GM19025 (cell line): ENCODE results near the gene NFIA.

ENCODE experiments used
- ATAC-seq: cut with Tn5 transposase; IDR thresholded peaks from one replicate; pipeline ENCODE4 v1.9.1; 2021; ENCODE audit warnings: mild to moderate bottlenecking, low read depth, moderate library complexity; ENCODE audit not compliant: unreplicated experiment

The NFIA gene

DNA sequence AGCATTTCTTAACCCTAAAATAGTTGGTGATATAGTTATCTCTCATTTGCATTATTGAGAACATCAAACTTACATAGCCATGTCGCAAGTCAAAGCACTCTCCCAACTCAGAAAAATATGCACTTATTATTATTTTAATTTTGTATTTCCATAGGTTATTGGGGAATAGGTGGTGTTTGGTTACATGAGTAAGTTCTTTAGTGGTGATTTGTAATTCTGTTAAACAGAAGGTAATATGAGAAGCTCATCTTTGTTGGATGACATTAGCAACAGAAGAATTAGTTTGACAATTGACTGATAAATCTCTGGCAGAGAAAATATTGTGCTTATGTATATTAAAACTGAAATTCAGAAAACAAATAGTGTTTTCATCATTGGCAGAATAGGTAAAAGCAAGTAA is 154.8 kb downstream of the NFIA start:
- no peak for ATAC-seq

DNA sequence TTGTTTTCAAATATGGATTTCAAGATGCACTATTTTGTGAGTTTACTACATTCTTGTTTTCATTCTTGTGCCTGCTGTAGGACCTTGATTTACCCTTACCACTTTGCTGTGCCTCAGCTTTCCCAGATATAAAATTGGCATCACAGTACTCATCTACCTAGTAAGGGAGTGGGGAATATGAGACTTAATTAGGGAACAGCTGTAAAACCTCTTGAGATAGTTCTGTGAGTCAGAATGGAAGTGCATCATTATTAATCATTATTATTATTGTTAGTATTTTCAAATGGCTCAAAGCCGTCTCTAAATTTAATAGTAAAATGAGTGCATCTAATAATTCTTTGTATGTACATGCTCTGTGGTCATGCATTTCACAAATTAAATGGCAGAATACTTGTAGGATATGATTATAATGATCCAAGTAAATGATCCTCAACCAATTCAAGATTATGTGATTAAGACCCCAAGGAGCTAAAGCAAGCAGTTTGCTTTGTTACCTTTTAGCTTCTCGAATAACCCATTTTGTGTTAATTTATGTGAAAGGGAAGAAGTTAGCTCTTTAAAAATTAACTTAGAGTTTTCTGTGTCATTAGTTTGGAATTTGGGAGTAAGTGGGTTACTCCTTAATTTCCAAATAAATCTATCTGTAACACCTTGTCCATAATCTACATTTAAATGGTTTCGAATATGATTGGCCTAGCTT is 155.4 kb downstream of the NFIA start:
- no peak for ATAC-seq

- no peak for ATAC-seq
These were observed 156.0 kb downstream of the NFIA start for GRCh38 chr1:61238359-61238665.

DNA sequence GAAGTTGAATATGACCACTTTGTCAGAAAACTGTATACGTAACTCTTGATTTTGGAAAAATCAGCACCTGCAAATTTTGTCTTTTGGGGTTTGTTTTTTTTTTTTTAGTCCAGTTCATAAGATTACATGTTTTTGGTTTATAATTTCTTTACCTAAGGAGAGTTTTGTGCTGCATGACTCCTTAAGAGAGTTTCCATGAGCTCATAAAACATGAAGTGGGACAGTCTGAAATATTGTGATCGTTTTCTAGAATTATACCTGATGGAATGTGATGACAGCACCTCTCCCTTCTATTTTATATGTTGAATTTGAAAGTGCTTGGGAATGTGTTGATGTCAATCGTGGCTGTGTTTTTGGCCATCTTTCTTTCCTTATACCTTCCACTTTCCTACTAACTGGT is 158.5 kb downstream of the NFIA start:
- no peak for ATAC-seq

GRCh38 chr1:61241411-61241838 is 159.1 kb downstream of the NFIA start:
- ATAC-seq, result no peak

- ATAC-seq, result no peak
These were observed 159.6 kb downstream of the NFIA start for GRCh38 chr1:61241973-61242381.

DNA sequence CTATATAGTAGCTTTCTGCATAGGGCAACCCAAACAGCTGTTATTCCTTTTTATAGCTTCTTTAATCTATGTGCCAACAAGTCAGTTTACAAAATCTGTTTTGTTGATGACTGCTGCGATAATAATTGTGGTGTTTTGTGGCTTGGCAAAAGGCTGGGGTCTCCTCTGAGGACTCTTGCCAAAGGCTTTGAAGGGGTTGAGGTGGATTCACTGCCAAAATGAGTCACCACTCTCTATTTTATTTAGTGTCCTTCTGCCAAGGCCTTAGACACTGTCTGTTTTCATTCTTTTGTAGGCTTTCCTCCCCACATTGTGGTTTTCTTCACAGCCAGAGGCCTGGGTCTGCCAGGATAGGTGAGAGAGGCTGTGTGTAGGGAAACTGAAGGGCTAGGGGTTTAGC is 161.8 kb downstream of the NFIA start:
- no peak for ATAC-seq

DNA sequence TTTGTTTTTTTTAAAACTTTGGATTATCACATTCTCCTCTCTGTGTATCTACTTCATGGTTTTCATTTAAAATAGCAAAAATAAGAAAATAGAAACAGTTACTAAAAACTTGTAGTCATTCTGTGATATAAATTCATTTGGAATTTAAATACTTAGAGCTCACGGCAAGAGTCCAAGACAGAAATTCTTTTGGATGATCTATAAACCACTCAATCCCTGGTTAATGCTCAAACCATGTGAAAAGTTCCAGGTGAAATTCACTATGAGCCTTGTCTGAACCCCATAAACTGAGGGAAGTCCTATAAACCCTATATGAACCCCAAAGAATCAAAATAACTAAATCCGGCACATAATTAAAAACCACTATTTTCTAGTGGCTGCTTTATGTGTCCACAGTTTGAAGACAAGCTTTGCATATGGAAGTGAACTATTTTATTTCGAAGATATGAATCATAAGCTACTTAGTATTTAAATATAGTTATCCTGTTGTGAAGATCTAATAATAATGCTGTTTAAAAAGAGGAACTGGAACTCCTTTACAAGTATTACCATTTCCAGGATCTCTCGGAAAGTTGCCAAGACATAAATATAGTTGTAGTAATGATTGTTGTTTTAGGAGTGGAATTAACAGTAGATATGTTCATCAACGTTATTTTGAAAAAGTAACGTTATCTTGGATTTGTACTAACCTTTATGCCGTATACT is 163.5 kb downstream of the NFIA start:
- ATAC-seq, result no peak

- ATAC-seq, result no peak
These were observed 164.9 kb downstream of the NFIA start for GRCh38 chr1:61247051-61247825.

- no peak for ATAC-seq
These were observed 165.8 kb downstream of the NFIA start for GRCh38 chr1:61247881-61248752.

- ATAC-seq, result no peak
These were observed 168.6 kb downstream of the NFIA start for GRCh38 chr1:61250933-61251332.

DNA sequence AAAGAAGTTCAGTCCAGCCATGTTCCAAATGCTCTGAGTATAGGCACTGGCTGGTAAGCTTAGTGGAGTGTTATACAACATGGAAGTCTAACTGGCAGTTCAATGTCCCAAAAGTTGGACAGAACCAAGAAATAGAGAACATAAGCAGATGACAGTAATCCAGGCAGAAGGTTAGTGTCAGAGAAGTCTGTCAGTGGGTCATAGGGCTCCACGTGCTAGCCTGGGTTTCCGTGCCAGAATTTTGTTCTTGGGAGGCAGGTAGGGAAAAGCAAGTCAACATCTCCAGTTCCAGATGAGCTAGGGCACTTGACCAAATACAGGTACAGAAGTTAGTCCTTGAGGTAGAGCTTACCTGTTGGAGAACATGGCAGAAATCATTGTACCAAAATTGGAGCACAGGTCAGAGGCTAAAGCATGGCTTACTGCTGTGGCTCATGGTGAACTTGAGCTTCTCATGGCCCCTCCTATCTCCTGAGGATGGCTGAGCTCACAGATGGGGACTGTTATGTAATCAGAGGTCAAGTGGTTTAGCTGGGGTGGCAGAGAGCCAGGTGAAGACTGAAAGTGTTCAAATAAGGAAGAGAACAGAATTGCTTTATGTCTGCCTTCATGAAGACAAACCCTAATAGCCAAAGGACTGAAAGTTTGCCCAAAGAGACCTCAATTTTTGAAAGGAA is 170.8 kb downstream of the NFIA start:
- no peak for ATAC-seq

DNA sequence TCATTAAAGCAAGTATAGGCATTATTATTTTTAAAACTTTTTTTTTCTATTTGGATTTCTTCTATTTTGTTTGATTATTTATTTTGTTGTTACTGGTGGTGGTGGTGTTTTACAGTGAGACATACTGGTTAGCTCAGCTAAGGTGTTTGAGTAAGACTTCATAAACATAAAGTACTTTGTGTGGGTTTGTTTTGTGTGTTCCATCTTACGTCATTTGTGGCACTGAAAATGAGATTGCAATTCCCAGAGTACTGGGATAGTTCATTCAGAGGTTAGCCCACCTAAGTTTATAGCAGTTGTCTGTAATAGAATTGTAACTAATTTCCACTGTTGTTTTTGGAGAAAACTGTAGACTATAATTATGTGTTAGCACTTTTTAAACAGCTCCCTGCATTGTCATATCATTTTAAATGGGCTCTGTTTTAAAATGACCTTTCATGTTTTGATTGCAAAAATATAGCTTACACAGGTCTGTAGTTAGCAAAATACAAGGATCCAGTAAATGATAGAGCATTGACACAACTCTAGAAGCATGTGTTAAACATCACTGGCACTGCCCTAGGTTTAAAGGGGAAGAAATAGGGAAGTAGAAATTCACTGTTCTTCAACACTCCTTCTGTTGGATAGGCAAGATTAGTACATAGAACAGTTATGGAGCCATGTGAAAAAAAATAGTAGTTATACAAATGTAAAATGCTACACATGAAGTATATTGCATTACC is 171.7 kb downstream of the NFIA start:
- ATAC-seq, result no peak

DNA sequence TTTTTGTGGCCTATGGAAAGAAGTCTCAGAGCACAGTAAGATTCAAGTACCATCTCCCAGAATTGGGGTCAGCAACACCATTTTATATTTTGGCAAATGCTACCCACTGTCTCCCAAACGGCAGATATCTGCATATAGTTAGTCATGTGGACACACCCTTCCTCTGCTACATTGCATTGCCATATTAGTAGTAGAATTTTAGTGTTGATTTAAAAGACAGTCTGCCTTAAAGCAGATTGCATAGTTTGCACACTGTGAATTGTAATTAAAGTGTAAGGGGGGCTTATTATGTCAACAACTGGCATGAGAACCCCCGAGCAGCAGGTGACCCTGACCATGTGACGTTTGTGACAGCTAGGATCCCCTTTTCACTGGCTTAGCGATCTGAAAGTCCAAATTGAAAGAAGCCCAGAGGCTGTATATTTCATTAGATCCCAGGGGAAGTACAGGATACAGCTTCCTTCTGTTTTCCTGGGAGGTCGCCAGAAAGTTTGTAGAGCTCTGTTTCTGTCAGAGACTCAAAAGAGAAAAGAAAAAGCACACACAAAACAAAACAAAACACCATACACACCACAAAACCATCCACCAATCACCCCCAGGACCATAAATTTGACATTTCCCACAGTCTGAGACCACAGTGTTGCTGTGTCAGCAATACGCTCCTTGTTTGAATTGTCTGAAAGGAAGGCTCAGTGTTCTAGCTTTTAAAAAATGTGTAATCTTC is 172.4 kb downstream of the NFIA start:
- no peak for ATAC-seq

- ATAC-seq, result no peak
These were observed 173.0 kb downstream of the NFIA start for GRCh38 chr1:61255358-61255703.

DNA sequence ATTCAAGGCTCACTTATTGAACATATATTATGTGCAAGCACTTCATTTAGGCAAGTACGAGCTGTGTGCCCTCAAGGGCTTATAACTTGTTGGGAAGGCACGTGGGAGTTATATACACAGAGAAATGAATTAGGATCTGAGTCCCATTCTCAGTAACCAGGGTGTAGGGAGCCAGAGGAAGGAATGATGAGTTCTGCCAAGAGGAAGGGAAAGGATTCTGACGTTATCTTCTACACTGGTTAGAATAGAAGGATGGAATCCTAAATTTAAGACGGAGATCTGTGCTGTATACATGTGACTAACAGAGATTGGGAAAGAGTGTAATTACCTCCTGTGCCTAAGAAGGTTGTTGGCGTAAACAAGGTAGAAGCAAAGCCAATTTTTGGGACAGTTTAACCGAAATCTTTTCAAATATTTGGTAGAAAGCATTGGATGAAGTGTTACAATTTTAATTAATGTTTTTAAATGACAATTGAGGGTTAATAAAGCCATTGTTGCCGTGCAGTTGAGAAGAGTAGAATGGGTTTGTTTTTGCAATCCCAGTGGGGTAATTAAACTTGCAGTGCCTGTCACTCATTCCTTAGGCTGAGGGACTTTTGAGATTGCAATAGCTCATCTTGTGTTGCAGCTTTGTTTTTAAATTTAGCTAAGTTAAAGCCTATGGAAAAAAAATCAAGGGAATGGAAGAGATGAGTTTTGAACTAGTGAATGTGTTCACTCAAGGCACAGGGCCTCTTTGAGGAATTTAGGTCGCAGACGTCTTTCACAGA is 177.2 kb downstream of the NFIA start:
- no peak for ATAC-seq

DNA sequence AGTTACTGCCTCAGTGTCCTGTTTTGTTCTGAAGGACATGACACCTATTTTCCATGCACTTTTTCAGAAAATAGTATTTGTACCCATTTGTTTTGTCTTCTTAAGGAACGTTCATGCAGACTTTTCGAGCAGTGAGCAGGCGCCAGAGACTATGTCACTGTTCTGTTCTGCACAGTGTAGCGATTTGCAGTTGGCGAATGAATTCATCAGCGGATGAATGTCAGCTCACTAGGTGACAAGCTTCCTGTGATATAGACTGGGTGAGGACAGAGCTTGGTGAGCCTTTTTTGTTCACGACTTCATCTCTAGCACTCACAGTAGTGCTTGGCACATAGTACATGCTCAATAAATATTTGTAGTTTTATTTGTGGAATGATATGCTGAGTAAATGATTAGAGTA is 177.8 kb downstream of the NFIA start:
- no peak for ATAC-seq

DNA sequence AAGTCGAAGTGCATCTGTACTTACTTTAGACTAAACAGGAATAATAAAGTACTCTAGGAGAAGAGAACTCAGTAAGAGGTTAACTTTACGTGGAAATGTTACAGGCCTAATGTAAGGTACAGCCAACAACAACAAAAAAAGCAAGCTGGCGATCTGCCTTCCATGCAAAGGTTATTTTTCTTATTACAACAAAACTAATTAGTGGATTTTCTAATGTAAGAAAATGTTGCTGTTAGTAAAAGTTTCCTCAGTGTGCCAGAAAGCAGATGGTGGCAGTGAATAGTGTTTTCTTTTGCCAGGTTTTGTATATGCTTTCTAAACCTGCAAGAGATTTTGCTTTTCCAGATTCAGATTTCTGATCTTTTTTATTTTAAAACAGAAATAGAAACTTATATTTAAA is 179.2 kb downstream of the NFIA start:
- ATAC-seq, result no peak
